SKM-1 (cell line): Measurements from ENCODE around the gene ALAS2.
A peak's percentile ranks its signal among the peaks of the same experiment; 100 is the strongest.
"Not testable (repeated sequence)": the region's sequence is repeated elsewhere in the genome, so short reads cannot be mapped to it uniquely, and the experiment has no call there.

Experiments
- DNase-seq: peaks from one replicate; lab custom pipeline; 2025; ENCODE audit not compliant: unreplicated experiment; lab: John Stamatoyannopoulos, UW

ALAS2 gene

DNA sequence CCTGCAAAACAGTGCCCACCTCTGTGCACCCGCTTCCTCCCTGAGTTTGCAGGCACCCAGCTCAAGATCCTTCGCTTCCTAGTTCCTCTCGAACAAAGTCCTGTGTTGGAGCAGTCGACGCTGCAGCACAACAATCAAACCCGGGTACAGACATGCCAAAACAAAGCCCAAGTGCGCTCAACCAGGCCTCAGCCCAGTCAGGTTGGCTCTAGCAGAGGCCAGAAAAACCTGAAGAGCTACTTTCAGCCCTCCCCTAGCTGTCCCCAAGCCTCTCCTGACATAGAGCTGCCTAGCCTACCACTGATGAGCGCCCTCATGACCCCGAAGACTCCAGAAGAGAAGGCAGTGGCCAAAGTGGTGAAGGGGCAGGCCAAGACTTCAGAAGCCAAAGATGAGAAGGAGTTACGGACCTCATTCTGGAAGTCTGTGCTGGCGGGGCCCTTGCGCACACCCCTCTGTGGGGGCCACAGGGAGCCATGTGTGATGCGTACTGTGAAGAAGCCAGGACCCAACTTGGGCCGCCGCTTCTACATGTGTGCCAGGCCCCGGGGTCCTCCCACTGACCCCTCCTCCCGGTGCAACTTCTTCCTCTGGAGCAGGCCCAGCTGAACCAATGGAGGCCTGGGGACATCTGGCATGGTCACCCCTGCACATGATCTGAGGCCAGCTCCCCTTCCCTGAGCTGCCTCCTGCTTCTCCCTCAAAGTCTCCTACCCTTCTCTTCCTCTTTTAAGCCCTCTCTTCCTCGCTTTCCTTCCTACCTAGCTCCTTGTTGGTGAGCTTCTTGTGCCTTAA is 23.8 kb downstream of the ALAS2 start:
- DNase-seq = no peak

GRCh38 chrX:55005256-55005655 is 25.5 kb downstream of the ALAS2 start:
- DNase-seq = no peak

DNA sequence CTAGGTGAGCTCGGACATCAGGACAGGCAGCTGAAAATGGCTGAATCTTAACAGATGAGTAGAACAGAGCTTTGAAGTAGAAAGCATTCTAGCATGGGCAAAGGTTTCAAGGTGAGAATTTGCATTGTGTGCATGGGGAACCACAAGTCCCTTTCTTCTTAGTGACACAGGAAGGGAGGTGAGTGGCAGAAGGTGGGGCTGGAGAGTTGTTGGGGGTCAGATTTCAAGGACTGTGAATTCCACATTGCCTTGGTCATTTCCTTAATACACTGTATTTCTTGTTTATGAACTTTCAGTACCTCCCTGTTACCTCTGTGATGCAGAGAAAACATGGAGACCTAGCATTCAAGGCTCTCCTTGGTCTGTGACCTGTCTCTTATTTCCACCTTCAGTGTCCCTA is 26.5 kb downstream of the ALAS2 start:
- no peak for DNase-seq

DNA sequence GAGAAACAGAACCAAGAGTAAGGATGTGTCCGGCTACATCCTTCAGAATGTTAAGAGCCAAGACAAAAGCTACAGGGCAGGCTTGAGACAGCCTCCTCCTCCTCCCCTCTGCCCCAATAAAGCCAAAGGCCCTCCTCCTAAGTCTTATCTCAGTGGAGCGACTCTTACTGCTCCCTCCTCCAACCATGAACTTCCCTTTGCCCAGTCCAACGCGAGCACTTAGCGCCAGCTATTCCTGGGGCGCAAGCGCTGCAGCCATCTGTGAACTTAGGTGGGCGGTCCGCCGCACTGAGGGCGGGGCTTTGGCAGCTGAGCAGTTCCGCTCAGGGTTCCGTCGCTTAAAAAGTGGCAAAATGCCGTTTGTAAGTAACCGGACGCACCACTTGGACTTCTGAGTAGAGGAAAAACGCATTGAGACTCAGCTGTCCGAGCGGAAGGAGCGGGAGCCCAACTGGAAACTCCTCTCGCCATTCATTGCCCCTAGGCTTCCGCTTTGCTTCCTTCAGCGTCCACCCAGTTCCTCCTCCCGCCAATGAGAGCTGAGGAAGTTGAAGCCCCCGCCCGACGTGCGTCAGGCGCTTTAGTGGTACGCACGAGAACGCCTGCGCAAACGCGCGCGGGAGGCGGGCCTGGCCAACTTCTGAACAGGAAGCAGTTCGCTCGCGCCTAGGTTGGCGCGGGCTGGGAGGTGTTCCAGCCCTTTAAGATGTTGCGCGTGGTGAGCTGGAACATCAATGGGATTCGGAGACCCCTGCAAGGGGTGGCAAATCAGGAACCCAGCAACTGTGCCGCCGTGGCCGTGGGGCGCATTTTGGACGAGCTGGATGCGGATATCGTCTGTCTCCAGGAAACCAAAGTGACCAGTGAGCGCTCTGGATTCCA is 30.8 kb downstream of the ALAS2 start, which contains the start of gene APEX2:
Gene APEX2, plus strand, starts transcription at position 647 of the 882 bp plus-strand sequence. Its CDS starts 60 bp downstream, at position 707.
- DNase-seq = peak; percentile 74

GRCh38 chrX:54995621-54996020 is 35.2 kb downstream of the ALAS2 start:
- no peak for DNase-seq

- DNase-seq = no peak
Observed at GRCh38 chrX:54994668-54995351, 36.0 kb downstream of the ALAS2 start.

DNA sequence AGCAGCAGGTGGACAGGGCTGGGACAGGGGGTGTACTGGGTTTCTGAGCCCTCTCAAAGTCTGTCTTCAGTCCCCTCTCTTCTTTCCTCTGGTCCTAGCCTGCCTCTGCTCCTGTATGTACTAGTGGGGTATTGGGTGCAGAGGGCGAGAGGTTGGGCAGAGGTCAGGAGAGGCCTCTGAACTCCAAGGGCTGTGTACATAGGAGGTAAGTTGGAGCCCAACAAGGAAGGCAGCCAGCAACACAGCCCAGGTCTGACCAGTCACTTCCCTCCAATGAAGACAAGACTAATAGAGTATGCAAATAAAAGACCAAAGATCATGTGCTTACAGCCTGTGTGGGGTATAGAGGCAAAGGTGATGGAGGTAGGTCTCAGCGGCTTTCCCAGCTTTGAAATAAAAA is 36.7 kb downstream of the ALAS2 start, which contains the start of gene PFKFB1:
Gene PFKFB1, minus strand, starts transcription at position 90 of the 400 bp plus-strand sequence. CDS start 181 bp downstream, outside the sequence.
- no peak for DNase-seq

GRCh38 chrX:54992911-54993622 is 37.7 kb downstream of the ALAS2 start:
- DNase-seq = no peak

DNA sequence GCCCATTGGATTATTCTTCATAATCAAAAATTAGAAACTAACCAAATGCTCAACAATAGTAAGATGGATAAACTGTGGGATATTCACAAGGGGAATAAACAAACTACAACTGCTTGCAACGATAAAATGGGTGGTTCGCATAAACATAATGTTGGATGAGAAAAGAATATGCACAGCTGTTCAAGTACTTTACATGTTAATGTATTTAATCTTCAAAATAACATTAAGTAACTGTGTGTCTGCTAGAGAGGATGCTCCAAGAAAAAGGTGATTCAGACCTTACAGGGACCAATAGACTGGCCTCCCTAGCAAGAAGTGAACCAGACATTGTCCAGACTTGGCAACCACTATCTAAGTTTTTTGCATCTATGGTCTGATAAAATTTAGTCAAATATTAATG is 39.1 kb downstream of the ALAS2 start:
- no peak for DNase-seq

- not testable (repeated sequence) for DNase-seq
Observed at GRCh38 chrX:54983306-54983705, 47.5 kb downstream of the ALAS2 start.

DNA sequence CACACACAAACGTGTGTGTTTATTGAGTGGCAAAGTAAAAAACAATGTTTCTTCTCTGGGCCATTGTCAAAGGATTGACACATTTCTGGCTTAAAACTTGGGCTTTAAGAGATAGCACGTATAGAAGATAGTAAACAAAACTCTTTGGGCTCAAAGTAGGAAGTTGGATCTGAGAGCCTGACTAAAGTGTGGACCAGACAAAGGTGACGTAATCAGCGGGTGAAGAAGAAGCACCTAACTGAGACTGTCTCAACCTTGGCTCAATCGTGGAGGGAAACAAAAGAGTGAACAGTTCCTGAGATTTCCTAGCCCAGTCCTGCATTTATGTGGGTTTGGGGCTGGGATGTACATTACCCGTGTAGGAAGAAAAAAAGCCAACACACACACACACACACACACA is 50.4 kb downstream of the ALAS2 start:
- no peak for DNase-seq

DNA sequence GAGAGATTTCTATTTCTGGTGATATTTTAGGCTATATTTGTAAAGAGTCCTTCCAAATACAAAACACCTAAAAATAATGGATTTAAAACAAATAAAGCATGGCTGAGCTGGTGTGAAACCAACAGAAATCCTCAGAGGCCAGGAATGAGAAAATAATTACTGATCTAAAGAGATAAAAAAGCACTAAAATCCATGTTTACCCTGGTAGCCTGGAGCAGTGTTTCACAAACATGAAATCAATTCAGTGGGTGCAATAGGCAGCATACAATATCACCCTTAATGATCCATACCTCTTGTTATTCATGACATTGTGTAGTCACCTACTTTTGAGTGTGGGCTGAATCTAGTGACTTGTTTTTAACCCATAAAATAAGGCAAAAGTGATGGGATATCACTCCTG is 51.3 kb downstream of the ALAS2 start:
- DNase-seq = no peak

- no peak for DNase-seq
Observed at GRCh38 chrX:54978448-54978847, 52.3 kb downstream of the ALAS2 start.

DNA sequence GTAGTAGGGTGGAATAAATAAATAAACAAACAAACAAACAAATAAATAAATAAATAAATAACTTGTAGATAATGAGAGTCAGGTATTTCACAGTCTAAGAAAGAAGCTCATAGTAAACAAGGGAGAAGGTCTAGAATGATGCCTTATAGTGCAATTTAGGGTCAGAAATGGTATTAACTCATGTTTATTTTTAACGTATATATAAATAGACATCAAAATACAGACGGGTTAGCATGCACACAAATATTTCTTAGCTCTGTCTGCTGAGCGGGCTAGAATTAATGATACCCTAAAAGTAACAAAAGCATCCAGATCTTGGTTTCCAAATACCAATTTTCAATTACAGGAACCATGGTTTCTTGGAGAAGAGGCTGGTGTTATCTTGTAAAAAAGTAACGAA is 53.4 kb downstream of the ALAS2 start:
- no peak for DNase-seq

DNA sequence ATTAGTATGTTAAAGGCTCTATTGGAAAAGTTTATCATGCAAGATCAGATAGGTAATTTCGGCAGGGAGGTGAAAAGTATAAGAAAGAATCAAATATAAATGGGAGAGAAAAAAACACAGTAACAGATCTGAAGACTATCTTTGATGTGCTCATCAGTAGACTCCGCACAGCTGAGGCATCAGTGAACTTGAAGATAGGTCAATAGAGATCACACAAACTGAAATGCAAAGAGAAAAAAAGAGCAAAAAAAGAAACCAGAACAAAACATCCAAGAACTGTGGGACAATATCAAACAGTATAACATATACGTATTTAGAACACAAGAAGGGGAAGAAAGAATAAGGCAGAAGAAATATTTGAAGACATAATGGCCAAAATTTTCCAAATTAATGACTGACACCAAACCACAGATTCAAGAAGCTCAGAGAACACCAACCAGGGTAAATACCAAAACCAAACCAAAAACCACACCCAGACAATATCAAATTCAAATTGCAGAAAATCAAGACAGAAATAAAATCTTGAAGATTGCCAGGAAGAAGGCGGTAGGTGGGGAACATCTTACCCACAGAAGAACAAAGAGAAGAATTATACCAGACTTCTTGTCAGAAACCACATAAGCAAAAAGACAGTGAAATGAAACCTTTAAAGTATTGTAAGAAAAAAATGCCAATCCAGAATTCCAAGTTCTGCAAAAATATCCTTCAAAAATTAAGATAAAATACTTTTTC is 65.8 kb downstream of the ALAS2 start:
- no peak for DNase-seq

- no peak for DNase-seq
Observed at GRCh38 chrX:54961750-54962149, 69.0 kb downstream of the ALAS2 start.
